ENCODE results near the gene OGFR.

- TF ChIP-seq JUN (IDR thresholded peaks at IDR 0.05; ENCODE audit: borderline replicate concordance, insufficient read depth, insufficient read length, low read depth) (no peak), POLR2A (IDR thresholded peaks at IDR 0.05; ENCODE audit: low read depth, low read length) (no peak), CTCF (IDR thresholded peaks at IDR 0.05; ENCODE audit: extremely low read depth in 1 of 2, insufficient read depth in 1 of 2, low read depth in 1 of 2, low read length in 2 of 2) (no peak), POLR2AphosphoS5 (IDR thresholded peaks at IDR 0.05; ENCODE audit: insufficient read depth, low read depth, low read length) (no peak)
Measured at GRCh38 chr20:62845416-62846160, 41.0 kb downstream of the OGFR start.
